Activated CD4-positive, alpha-beta T cell treated with anti-CD3 and anti-CD28 coated beads for 36 hours (primary cell): ENCODE measurements around the gene SIAH2. TPM values are rescaled to one million over a fixed set of nuclear protein-coding genes. Genes with fewer than 3 reads are reported as not detected.

Experiments
- ATAC-seq: fragments of 200-7000 bp; cut with Tn5 transposase; one replicate; pipeline ENCODE4 v1.10.0; 2021; ENCODE audit warnings: mild to moderate bottlenecking, moderate library complexity
- CTCF ChIA-PET: fragments of 350-600 bp; sonication (Branson Sonifier 250); formaldehyde crosslinking; loops from one replicate; lab custom pipeline; 2021; ENCODE audit warnings: antibody characterized with exemption; lab: Charles Lee
- POLR2A ChIA-PET: fragments of 350-600 bp; sonication (Branson Sonifier 250); formaldehyde crosslinking; loops from one replicate; lab custom pipeline; 2021; ENCODE audit warnings: antibody characterized with exemption, inconsistent platforms; lab: Charles Lee
- DNase-seq: peaks from one replicate; pipeline ENCODE4 v3.0.0-alpha.2; 2020
- H3K27ac Mint-ChIP-seq: one replicate; pipeline ENCODE4 v1.8.0; 2021; ENCODE audit warnings: mixed read lengths
- H3K27me3 Mint-ChIP-seq: one replicate; pipeline ENCODE4 v1.8.0; 2021; ENCODE audit warnings: mixed read lengths
- H3K36me3 Mint-ChIP-seq: one replicate; pipeline ENCODE4 v1.8.0; 2021; ENCODE audit warnings: low read depth, mixed read lengths
- H3K4me1 Mint-ChIP-seq: one replicate; pipeline ENCODE4 v1.8.0; 2021; ENCODE audit warnings: mixed read lengths
- H3K4me3 Mint-ChIP-seq: one replicate; pipeline ENCODE4 v1.8.0; 2021; ENCODE audit warnings: mild to moderate bottlenecking, moderate library complexity, mixed read lengths
- H3K9me3 Mint-ChIP-seq: one replicate; pipeline ENCODE4 v1.8.0; 2021; ENCODE audit warnings: low read depth, mixed read lengths
- intact Hi-C, 2 experiments: fragments of 100-400 bp; cut with DNase I in 1 of 2; cut with micrococcal nuclease in 1 of 2; formaldehyde crosslinking; loops; one replicate each; pipeline versions ENCODE4 v1.14.2 to v1.15.1; 2022 to 2024; cut with DNase I, micrococcal nuclease
- total RNA-seq, 2 experiments: library from RNA; stranded (reverse); gene quantifications; one replicate each; pipeline ENCODE4 v1.2.3, GENCODE V29; 2021

The SIAH2 gene
- total RNA-seq, 2 experiments from 2014 or later: 85.7 to 154 TPM

GRCh38 chr3:150742679-150743078 is 20.3 kb downstream of the SIAH2 start:
- H3K27ac Mint-ChIP-seq: peak overlapping the region; percentile 81
- intact Hi-C loops: no loop called here
- ChIA-PET POLR2A (no interaction called here), CTCF (interaction anchor here (1.0 to 1.3 kb wide), 2 partner anchors 12 to 45 kb away, joined by 4 to 5 read pairs; no protein-coding TSS in a partner anchor)
- no peaks in the 10 kb centered on the region for H3K9me3 Mint-ChIP-seq
- DNase-seq (no peak), ATAC-seq (no peak)
- peak overlapping the region; percentile 29 for H3K4me3 Mint-ChIP-seq
- H3K4me1 Mint-ChIP-seq: peaks cover 100% of the 10 kb centered on the region
- peaks cover 68% of the 10 kb centered on the region for H3K36me3 Mint-ChIP-seq
- no peaks in the 10 kb centered on the region for H3K27me3 Mint-ChIP-seq

GRCh38 chr3:150742141-150742523 is 20.8 kb downstream of the SIAH2 start:
- Mint-ChIP-seq H3K27me3 (no peaks in the 10 kb centered on the region), H3K36me3 (peaks cover 66% of the 10 kb centered on the region), H3K4me1 (peaks cover 100% of the 10 kb centered on the region), H3K4me3 (peak overlapping the region; percentile 29), H3K9me3 (no peaks in the 10 kb centered on the region), H3K27ac (peak overlapping the region; percentile 81)
- no peak for ATAC-seq
- ChIA-PET CTCF (no interaction called here), POLR2A (no interaction called here)
- DNase-seq: no peak
- intact Hi-C loops: no loop called here

- H3K36me3 Mint-ChIP-seq: peaks cover 61% of the 10 kb centered on the region
Observed at GRCh38 chr3:150741497-150742140, 21.4 kb downstream of the SIAH2 start.

GRCh38 chr3:150740733-150741496 is 22.1 kb downstream of the SIAH2 start:
- H3K27ac Mint-ChIP-seq: peak overlapping the region; percentile 98

More at GRCh38 chr3:150741497-150742140, 21.4 kb downstream of the SIAH2 start:
- POLR2A ChIA-PET: interaction anchor here (1.0 to 1.8 kb wide), 2 partner anchors 18 to 22 kb away, joined by 10 to 21 read pairs; partner anchors contain the start of gene SIAH2
- no peaks in the 10 kb centered on the region for H3K27me3 Mint-ChIP-seq
- ATAC-seq: no peak
- intact Hi-C loops: loop anchor here in 1 of 2 experiments (2.0 kb wide), 1 partner anchor 461 kb away; the partner anchor contains the start of gene GPR171
- no peak for DNase-seq
- H3K9me3 Mint-ChIP-seq: no peaks in the 10 kb centered on the region
- CTCF ChIA-PET: interaction anchor here (0.6 to 1.7 kb wide), 2 partner anchors 18 to 345 kb away, joined by 3 to 10 read pairs; no protein-coding TSS in a partner anchor
- H3K4me3 Mint-ChIP-seq: peak overlapping the region; percentile 41
- H3K27ac Mint-ChIP-seq: peak overlapping the region; percentile 98
- peaks cover 100% of the 10 kb centered on the region for H3K4me1 Mint-ChIP-seq

GRCh38 chr3:150739877-150740645 is 22.9 kb downstream of the SIAH2 start:
- Mint-ChIP-seq H3K27me3 (no peaks in the 10 kb centered on the region), H3K9me3 (no peaks in the 10 kb centered on the region), H3K27ac (peak overlapping the region; percentile 98), H3K36me3 (peaks cover 53% of the 10 kb centered on the region), H3K4me3 (peak overlapping the region; percentile 49), H3K4me1 (peaks cover 88% of the 10 kb centered on the region)
- ChIA-PET POLR2A (interaction anchor here (1.8 kb wide), 1 partner anchor 20 kb away, joined by 21 read pairs; no protein-coding TSS in a partner anchor), CTCF (interaction anchor here (1.1 to 1.7 kb wide), 2 partner anchors 19 to 20 kb away, joined by 3 to 10 read pairs; no protein-coding TSS in a partner anchor)
- ATAC-seq (peak; percentile 51), DNase-seq (peak; percentile 56)
- intact Hi-C loops: loop anchor here (1.0 to 10.0 kb wide), 6 partner anchors 19 to 565 kb away; partner anchors contain the start of gene GPR171 (in 1 of the 2)

More at GRCh38 chr3:150740733-150741496, 22.1 kb downstream of the SIAH2 start:
- POLR2A ChIA-PET: interaction anchor here (1.0 to 1.8 kb wide), 2 partner anchors 19 to 23 kb away, joined by 10 to 21 read pairs; partner anchors contain the start of gene SIAH2
- H3K4me3 Mint-ChIP-seq: peak overlapping the region; percentile 49
- DNase-seq (peak; percentile 71), ATAC-seq (peak; percentile 21)
- H3K4me1 Mint-ChIP-seq: peaks cover 96% of the 10 kb centered on the region
- CTCF ChIA-PET: interaction anchor here (0.6 to 1.7 kb wide), 3 partner anchors 19 to 346 kb away, joined by 3 to 10 read pairs (median 3); no protein-coding TSS in a partner anchor
- H3K9me3 Mint-ChIP-seq: no peaks in the 10 kb centered on the region
- intact Hi-C loops: loop anchor here in 1 of 2 experiments (2.0 kb wide), 1 partner anchor 462 kb away; the partner anchor contains the start of gene GPR171
- no peaks in the 10 kb centered on the region for H3K27me3 Mint-ChIP-seq
- peaks cover 55% of the 10 kb centered on the region for H3K36me3 Mint-ChIP-seq

GRCh38 chr3:150739200-150739863 is 23.6 kb downstream of the SIAH2 start:
- Mint-ChIP-seq H3K27me3 (no peaks in the 10 kb centered on the region), H3K4me3 (peak overlapping the region; percentile 49), H3K27ac (peak overlapping the region; percentile 98), H3K4me1 (peaks cover 80% of the 10 kb centered on the region), H3K36me3 (peaks cover 47% of the 10 kb centered on the region), H3K9me3 (no peaks in the 10 kb centered on the region)
- ChIA-PET POLR2A (no interaction called here), CTCF (no interaction called here)
- ATAC-seq (peak; percentile 27), DNase-seq (no peak)
- intact Hi-C loops: loop anchor here (1.0 to 10.0 kb wide), 5 partner anchors 18 to 565 kb away; no protein-coding TSS in a partner anchor

- Mint-ChIP-seq H3K4me3 (peak overlapping the region; percentile 40), H3K27me3 (no peaks in the 10 kb centered on the region), H3K36me3 (peaks cover 43% of the 10 kb centered on the region), H3K9me3 (no peaks in the 10 kb centered on the region), H3K4me1 (peaks cover 74% of the 10 kb centered on the region), H3K27ac (peak overlapping the region; percentile 93)
- CTCF ChIA-PET: interaction anchor here (0.5 to 1.8 kb wide), 13 partner anchors 8 to 464 kb away, joined by 3 to 20 read pairs (median 4); partner anchors contain the start of genes EIF2A, GPR171, SELENOT and SERP1
- POLR2A ChIA-PET: interaction anchor here (0.9 to 1.6 kb wide), 6 partner anchors 16 to 192 kb away, joined by 4 to 73 read pairs (median 4); partner anchors contain the start of genes EIF2A, SELENOT, SERP1 and SIAH2
- ATAC-seq (no peak), DNase-seq (no peak)
- intact Hi-C loops: loop anchor here (1.0 to 10.0 kb wide), 13 partner anchors 13 to 566 kb away; partner anchors contain the start of genes EIF2A (in 1 of the 2), SELENOT (in 1 of the 2), SERP1 (in 1 of the 2) and SIAH2 (in 1 of the 2)
Observed at GRCh38 chr3:150738688-150739087, 24.3 kb downstream of the SIAH2 start.

GRCh38 chr3:150737874-150738679 is 24.9 kb downstream of the SIAH2 start:
- ChIA-PET POLR2A (interaction anchor here (0.9 to 1.6 kb wide), 6 partner anchors 16 to 192 kb away, joined by 4 to 73 read pairs (median 4); partner anchors contain the start of genes EIF2A, SELENOT, SERP1 and SIAH2), CTCF (interaction anchor here (0.5 to 1.8 kb wide), 18 partner anchors 9 to 465 kb away, joined by 3 to 20 read pairs (median 4); partner anchors contain the start of genes EIF2A, GPR171, SELENOT and SERP1)
- Mint-ChIP-seq H3K4me1 (peaks cover 71% of the 10 kb centered on the region), H3K9me3 (no peaks in the 10 kb centered on the region), H3K27ac (peak overlapping the region; percentile 93), H3K36me3 (peaks cover 37% of the 10 kb centered on the region), H3K4me3 (peak overlapping the region; percentile 40), H3K27me3 (no peaks in the 10 kb centered on the region)
- intact Hi-C loops: loop anchor here (1.0 to 10.0 kb wide), 12 partner anchors 13 to 567 kb away; partner anchors contain the start of genes EIF2A (in 1 of the 2), SELENOT (in 1 of the 2), SERP1 (in 1 of the 2) and SIAH2 (in 1 of the 2)
- peak; percentile 73 for ATAC-seq
- DNase-seq: peak; percentile 77
